ENCODE measurements around the gene MARK3. TPM values are rescaled to one million over a fixed set of nuclear protein-coding genes. Genes with fewer than 3 reads are reported as not detected.
A peak's percentile ranks its signal among the peaks of the same experiment; 100 is the strongest.

Gene MARK3
- polyA plus RNA-seq, 3 donors = 29.3 to 163 (median 44.7) TPM

GRCh38 chr14:103391048-103391447 is 5.8 kb downstream of the MARK3 start:
- H3K36me3 Mint-ChIP-seq = peaks cover 0 to 3% of the 10 kb centered on the region in 2 donors
- H3K4me1 ChIP-seq (ENCODE audit: control insufficient read depth in 1 of 2, insufficient read depth in 2 of 2, low read length in 2 of 2) = peaks cover 54 to 85% of the 10 kb centered on the region in 2 donors
- peak; percentile 51 to 70 (median 68) for DNase-seq
- H3K9ac ChIP-seq (ENCODE audit: insufficient read depth, low read length, poor library complexity, severe bottlenecking) = no peak overlapping the region
- peaks cover 100% of the 10 kb centered on the region for H4K20me1 ChIP-seq (ENCODE audit: insufficient read depth, low read length)
- no peaks in the 10 kb centered on the region for H3K27me3 Mint-ChIP-seq (ENCODE audit: low read depth in 3 of 3)
- peak overlapping the region in 1 of 2 donors; percentile 17 for H3K27ac ChIP-seq (ENCODE audit: low read depth in 1 of 2, low read length in 2 of 2)
- peak overlapping the region; percentile 15 to 86 (median 78) for H3K27ac Mint-ChIP-seq
- H3K79me2 ChIP-seq (ENCODE audit: insufficient read depth, low read length) = peaks cover 100% of the 10 kb centered on the region
- intact Hi-C loops (cut with micrococcal nuclease) = no loop called here
- H3K4me3 ChIP-seq (replicated peaks in 1 of 3; ENCODE audit: low read depth in 2 of 3, low read length in 3 of 3) = no peak overlapping the region
- 0% methylated on average over 1 of the region's 4 CpGs for WGBS (ENCODE audit: insufficient coverage)
- TF ChIP-seq CTCF (IDR thresholded peaks at IDR 0.05) = peak; percentile 96
- no peak overlapping the region for H2AFZ ChIP-seq (ENCODE audit: insufficient read depth, low read depth, low read length, poor library complexity, severe bottlenecking)
- peak overlapping the region; percentile 9 for H3K4me2 ChIP-seq (replicated peaks; ENCODE audit: extremely low read depth, low read length, poor library complexity, severe bottlenecking)
- no peaks in the 10 kb centered on the region for H3K27me3 ChIP-seq (ENCODE audit: control insufficient read depth in 2 of 2, insufficient read depth in 2 of 2, low read length in 2 of 2)
- H3K9me3 Mint-ChIP-seq = no peaks in the 10 kb centered on the region
- H3K36me3 ChIP-seq (replicated peaks in 1 of 2; ENCODE audit: control insufficient read depth in 1 of 2, insufficient read depth in 2 of 2, low read length in 2 of 2) = no peaks in the 10 kb centered on the region
- H3K4me1 Mint-ChIP-seq = peaks cover 65% of the 10 kb centered on the region
- no peaks in the 10 kb centered on the region for H3K9me3 ChIP-seq (replicated peaks in 1 of 2; ENCODE audit: control insufficient read depth in 1 of 2, insufficient read depth in 1 of 2, low read length in 2 of 2)
- H3K4me3 Mint-ChIP-seq = no peak overlapping the region

- peaks cover 0 to 3% of the 10 kb centered on the region in 2 donors for H3K36me3 Mint-ChIP-seq
- Histone ChIP-seq H3K36me3 (replicated peaks in 1 of 2; ENCODE audit: control insufficient read depth in 1 of 2, insufficient read depth in 2 of 2, low read length in 2 of 2) (no peaks in the 10 kb centered on the region), H3K27me3 (ENCODE audit: control insufficient read depth in 2 of 2, insufficient read depth in 2 of 2, low read length in 2 of 2) (no peaks in the 10 kb centered on the region), H3K9ac (ENCODE audit: insufficient read depth, low read length, poor library complexity, severe bottlenecking) (no peak overlapping the region), H4K20me1 (ENCODE audit: insufficient read depth, low read length) (peaks cover 100% of the 10 kb centered on the region), H2AFZ (ENCODE audit: insufficient read depth, low read depth, low read length, poor library complexity, severe bottlenecking) (no peak overlapping the region), H3K4me3 (replicated peaks in 1 of 3; ENCODE audit: low read depth in 2 of 3, low read length in 3 of 3) (no peak overlapping the region), H3K9me3 (replicated peaks in 1 of 2; ENCODE audit: control insufficient read depth in 1 of 2, insufficient read depth in 1 of 2, low read length in 2 of 2) (no peaks in the 10 kb centered on the region), H3K27ac (ENCODE audit: low read depth in 1 of 2, low read length in 2 of 2) (peak overlapping the region in 1 of 2 donors; percentile 23), H3K4me2 (replicated peaks; ENCODE audit: extremely low read depth, low read length, poor library complexity, severe bottlenecking) (no peak overlapping the region), H3K79me2 (ENCODE audit: insufficient read depth, low read length) (peaks cover 100% of the 10 kb centered on the region), H3K4me1 (ENCODE audit: control insufficient read depth in 1 of 2, insufficient read depth in 2 of 2, low read length in 2 of 2) (peaks cover 51 to 84% of the 10 kb centered on the region in 2 donors)
- H3K4me1 Mint-ChIP-seq = peaks cover 60% of the 10 kb centered on the region
- no peak for DNase-seq
- no peak for TF ChIP-seq CTCF (IDR thresholded peaks at IDR 0.05)
- 95% methylated on average over 4 of the region's 5 CpGs for WGBS (ENCODE audit: insufficient coverage)
- no peaks in the 10 kb centered on the region for H3K27me3 Mint-ChIP-seq (ENCODE audit: low read depth in 3 of 3)
- intact Hi-C loops (cut with micrococcal nuclease) = no loop called here
- H3K4me3 Mint-ChIP-seq = no peak overlapping the region
- no peaks in the 10 kb centered on the region for H3K9me3 Mint-ChIP-seq
- H3K27ac Mint-ChIP-seq = no peak overlapping the region
Measured at GRCh38 chr14:103392106-103392505, 6.9 kb downstream of the MARK3 start.

Data from CD14-positive monocyte (primary cell).